H1 (cell line): ENCODE results near the gene DIS3. TPM values are rescaled to one million over a fixed set of nuclear protein-coding genes. Genes with fewer than 3 reads are reported as not detected.

Experiments used
- CTCF ChIA-PET: fragments of 300-600 bp; sonication (Branson Sonifier 250); formaldehyde crosslinking; loops from one replicate; lab custom pipeline; 2021; ENCODE audit not compliant: partially characterized antibody; lab: Charles Lee
- POLR2A ChIA-PET: fragments of 300-600 bp; sonication (Branson Sonifier 250); formaldehyde crosslinking; loops from one replicate; lab custom pipeline; 2021; ENCODE audit warnings: inconsistent platforms; ENCODE audit not compliant: partially characterized antibody; lab: Charles Lee
- DNase-seq, 2 experiments: peaks; one replicate each; pipeline versions ENCODE4 v3.0.0 to v3.0.0-alpha.2; 2010 to 2022; ENCODE audit warnings: low spot score in 2 of 2, low read depth in 1 of 2, mixed read lengths in 1 of 2
- FAIRE-seq: peaks from 2 replicates; lab custom pipeline; 2011; peaks lifted over from hg19 to GRCh38; lab: Jason Lieb, UNC
- H2AFZ ChIP-seq: 2 replicates; pipeline ENCODE4 v1.8.1; 2012; ENCODE audit warnings: low read length, inconsistent platforms
- H2AK5ac ChIP-seq: 2 replicates; pipeline ENCODE4 v1.6.1; 2013; ENCODE audit warnings: low read depth, low read length
- H2BK120ac ChIP-seq: replicated peaks from 2 replicates; pipeline ENCODE3; 2013; ENCODE audit warnings: low read depth, low read length, inconsistent platforms
- H2BK12ac ChIP-seq: 2 replicates; pipeline ENCODE4 v1.6.1; 2013; ENCODE audit warnings: low read depth, low read length
- H2BK15ac ChIP-seq: 2 replicates; pipeline ENCODE4 v1.6.1; 2013; ENCODE audit warnings: low read length
- H2BK20ac ChIP-seq: 2 replicates; pipeline ENCODE4 v1.6.1; 2013; ENCODE audit warnings: low read length
- H2BK5ac ChIP-seq: 2 replicates; pipeline ENCODE4 v1.6.1; 2013; ENCODE audit warnings: low read depth, low read length
- H3K14ac ChIP-seq: 2 replicates; pipeline ENCODE4 v1.6.1; 2013; ENCODE audit warnings: inconsistent platforms; ENCODE audit not compliant: insufficient read length
- H3K18ac ChIP-seq: 2 replicates; pipeline ENCODE4 v1.6.1; 2013; ENCODE audit warnings: low read length; ENCODE audit errors: extremely low read depth
- H3K23ac ChIP-seq: 2 replicates; pipeline ENCODE4 v1.6.1; 2013; ENCODE audit warnings: inconsistent platforms; ENCODE audit not compliant: insufficient read length
- H3K23me2 ChIP-seq: 2 replicates; pipeline ENCODE4 v1.6.1; 2013; ENCODE audit warnings: low read depth, low read length
- H3K27ac ChIP-seq: 2 replicates; pipeline ENCODE4 v1.6.1; 2011; ENCODE audit warnings: low read depth, low read length, inconsistent platforms
- H3K27me3 ChIP-seq, 4 experiments: replicated peaks in 1 of 4; 1 replicate in 1 of 4; 2 replicates in 3 of 4; pipeline versions ENCODE4 v1.6.1 to v1.8.1; 2011 to 2013; ENCODE audit warnings: low read length in 3 of 4, mild to moderate bottlenecking in 3 of 4, inconsistent platforms in 2 of 4, mixed read lengths in 2 of 4, moderate library complexity in 1 of 4; ENCODE audit not compliant: control insufficient read depth in 3 of 4, insufficient read depth in 3 of 4; ENCODE audit errors: extremely low read depth in 1 of 4
- H3K36me3 ChIP-seq, 4 experiments: 2 replicates each; pipeline versions ENCODE4 v1.6.1 to v1.8.1; 2011 to 2013; ENCODE audit warnings: mild to moderate bottlenecking in 4 of 4, low read length in 3 of 4, moderate library complexity in 2 of 4, control low read depth in 1 of 4, inconsistent platforms in 1 of 4; ENCODE audit not compliant: insufficient read depth in 4 of 4, control insufficient read depth in 2 of 4
- H3K4ac ChIP-seq: replicated peaks from 2 replicates; pipeline ENCODE3; 2013; ENCODE audit warnings: low read length, low read depth, mixed read lengths, inconsistent platforms; ENCODE audit not compliant: insufficient read length
- H3K4me1 ChIP-seq, 4 experiments: replicated peaks in 1 of 4; 1 replicate in 1 of 4; 2 replicates in 3 of 4; pipeline versions ENCODE4 v1.6.1 to v1.8.1; 2011 to 2013; ENCODE audit warnings: low read length in 3 of 4, inconsistent platforms in 2 of 4, mixed read lengths in 1 of 4; ENCODE audit not compliant: insufficient read depth in 4 of 4, control insufficient read depth in 3 of 4
- H3K4me2 ChIP-seq, 2 experiments: 2 replicates each; pipeline versions ENCODE4 v1.6.1 to v1.8.1; 2011 to 2013; ENCODE audit warnings: low read depth in 2 of 2, low read length in 2 of 2, control low read depth in 1 of 2, inconsistent platforms in 1 of 2, mild to moderate bottlenecking in 1 of 2; ENCODE audit not compliant: insufficient read depth in 1 of 2
- H3K4me3 ChIP-seq, 4 experiments: fragments of 200-600, 300-600 bp in 1 of 4; sonication (generic), shearing (Covaris generic), sonication (Bioruptor Twin) in 1 of 4; 2 replicates each; pipeline versions ENCODE4 v1.5.1 to v1.8.1; 2011 to 2016; ENCODE audit warnings: low read length in 4 of 4, low read depth in 3 of 4, control low read depth in 2 of 4, inconsistent platforms in 2 of 4, mild to moderate bottlenecking in 2 of 4, mixed read lengths in 1 of 4, moderate library complexity in 1 of 4; ENCODE audit not compliant: insufficient read depth in 2 of 4; ENCODE audit errors: extremely low read depth in 1 of 4
- H3K56ac ChIP-seq: replicated peaks from 2 replicates; pipeline ENCODE3; 2013; ENCODE audit warnings: low read depth, mild to moderate bottlenecking, mixed read lengths, low read length, inconsistent platforms; ENCODE audit not compliant: insufficient read length
- H3K79me1 ChIP-seq: 2 replicates; pipeline ENCODE4 v1.6.1; 2013; ENCODE audit warnings: low read depth, low read length, control low read depth
- H3K79me2 ChIP-seq, 2 experiments: 2 replicates each; pipeline versions ENCODE4 v1.6.1 to v1.8.1; 2012 to 2013; ENCODE audit warnings: low read length in 2 of 2, mild to moderate bottlenecking in 2 of 2, inconsistent platforms in 1 of 2; ENCODE audit not compliant: insufficient read depth in 2 of 2, control insufficient read depth in 1 of 2
- H3K9ac ChIP-seq, 4 experiments: replicated peaks in 1 of 4; 1 replicate in 1 of 4; 2 replicates in 3 of 4; pipeline versions ENCODE4 v1.6.1 to v1.8.1; 2011 to 2013; ENCODE audit warnings: low read depth in 3 of 4, low read length in 3 of 4, control low read depth in 2 of 4, mild to moderate bottlenecking in 2 of 4, moderate library complexity in 2 of 4, inconsistent platforms in 1 of 4; ENCODE audit errors: extremely low read depth in 1 of 4
- H3K9me3 ChIP-seq, 2 experiments: 2 replicates each; pipeline versions ENCODE4 v1.6.1 to v1.8.1; 2012 to 2013; ENCODE audit warnings: mild to moderate bottlenecking in 2 of 2, moderate library complexity in 2 of 2, control low read depth in 1 of 2, inconsistent platforms in 1 of 2, low read depth in 1 of 2, low read length in 1 of 2, mixed read lengths in 1 of 2; ENCODE audit not compliant: insufficient read depth in 2 of 2
- H4K20me1 ChIP-seq, 2 experiments: replicated peaks in 1 of 2; 2 replicates each; pipeline versions ENCODE3 to v1.8.1; 2011 to 2013; ENCODE audit warnings: inconsistent platforms in 2 of 2, low read length in 2 of 2, mild to moderate bottlenecking in 1 of 2; ENCODE audit not compliant: insufficient read depth in 2 of 2, control insufficient read depth in 1 of 2
- H4K5ac ChIP-seq: 2 replicates; pipeline ENCODE4 v1.6.1; 2013; ENCODE audit warnings: low read length, low read depth, mixed read lengths, inconsistent platforms; ENCODE audit not compliant: insufficient read length
- H4K8ac ChIP-seq: 2 replicates; pipeline ENCODE4 v1.8.0; 2013; ENCODE audit warnings: mild to moderate bottlenecking, moderate library complexity, low read length, inconsistent platforms; ENCODE audit not compliant: insufficient read depth; ENCODE audit errors: extremely low read depth
- H4K91ac ChIP-seq: replicated peaks from 2 replicates; pipeline ENCODE3; 2013; ENCODE audit warnings: low read length, mixed read lengths, inconsistent platforms; ENCODE audit not compliant: insufficient read length
- CBX5 ChIP-seq: fragments of 300-800, 300-1000 bp; sonication (generic); IDR thresholded peaks from 2 replicates; pipeline ENCODE4 v1.7.1; 2016; ENCODE audit warnings: antibody characterized with exemption, low read length, low read depth
- CEBPB ChIP-seq: IDR thresholded peaks from 2 replicates; pipeline ENCODE4 v1.6.1; 2012; ENCODE audit warnings: low read depth, low read length
- E2F6 ChIP-seq: IDR thresholded peaks from 2 replicates; pipeline ENCODE4 v1.6.1; 2012; ENCODE audit warnings: inconsistent platforms
- KDM1A ChIP-seq: fragments of 200-600, 300-600 bp; sonication (generic); IDR thresholded peaks from 2 replicates; pipeline ENCODE4 v1.7.1; 2016; ENCODE audit warnings: mild to moderate bottlenecking, low read length, borderline replicate concordance
- MAX ChIP-seq: IDR thresholded peaks from 2 replicates; pipeline ENCODE4 v1.6.1; 2012; ENCODE audit warnings: inconsistent platforms
- RBBP5 ChIP-seq: IDR thresholded peaks from 2 replicates; pipeline ENCODE4 v1.7.1; 2012; ENCODE audit warnings: low read depth, mild to moderate bottlenecking, inconsistent platforms, low read length, moderate library complexity, borderline replicate concordance
- RNF2 ChIP-seq: fragments of 200-900, 300-1000 bp; sonication (generic); IDR thresholded peaks from 2 replicates; pipeline ENCODE4 v1.7.1; 2016; ENCODE audit warnings: borderline replicate concordance, low read depth, mild to moderate bottlenecking, antibody characterized with exemption, low read length; ENCODE audit not compliant: poor library complexity, severe bottlenecking; ENCODE audit errors: missing control alignments
- RXRA ChIP-seq: IDR thresholded peaks from 2 replicates; pipeline ENCODE4 v1.6.1; 2011; ENCODE audit warnings: low read depth, mild to moderate bottlenecking, low read length, moderate library complexity; ENCODE audit not compliant: insufficient read depth
- SP1 ChIP-seq: IDR thresholded peaks from 2 replicates; pipeline ENCODE4 v1.6.1; 2011; ENCODE audit warnings: low read depth, low read length
- SUZ12 ChIP-seq: fragments of 200-600 bp; sonication (generic); IDR thresholded peaks from 2 replicates; pipeline ENCODE4 v1.6.1; 2012; ENCODE audit warnings: mild to moderate bottlenecking, inconsistent platforms, low read length, moderate library complexity, mixed read lengths
- WGBS, 2 experiments: shearing (Covaris generic) in 1 of 2; methylation state at CpG; one replicate each; pipeline versions ENCODE4 v1.1.6 to v1.1.7; 2013 to 2015; ENCODE audit warnings: low lambda C conversion rate in 2 of 2, mixed read lengths in 2 of 2, inconsistent platforms in 1 of 2, low coverage in 1 of 2, missing lambda C conversion rate in 1 of 2; ENCODE audit not compliant: insufficient replicate concordance in 2 of 2, insufficient coverage in 1 of 2, insufficient read length in 1 of 2; ENCODE audit errors: extremely low coverage in 1 of 2, missing lambda C conversion rate in 1 of 2; 5-methylcytosine and 5-hydroxymethylcytosine counted together
- polyA plus RNA-seq, 7 experiments: library from polyadenylated mRNA; depleted of rRNA in 3 of 7; stranded (reverse) in 5 of 7; unstranded in 2 of 7; fragments of >200 nt in 5 of 7; fragments of 200-250 nt in 2 of 7; gene quantifications; 1 replicate in 5 of 7; 2 replicates in 1 of 7; 4 replicates in 1 of 7; pipeline versions ENCODE4 v1.2.1 to v1.2.3, GENCODE V29; 2011 to 2013; ENCODE audit warnings: missing spikeins in 2 of 7, mixed read lengths in 2 of 7
- total RNA-seq: library from RNA; stranded (reverse); fragmentation: NEBNext Ultra II Directional; extraction: Animal tissue kit (Norgen Biotek cat#: 25700); gene quantifications from 2 replicates; pipeline ENCODE4 v1.2.1, GENCODE V29; 2021

Gene DIS3
- total and polyA plus RNA-seq, 2 of the 8 experiments (the other 6 are each of a cell fraction or from before 2014, with no cell fraction given), result 10.8 to 39.9 TPM

- peak overlapping the region; percentile 69 to 97 (median 90) for H3K4me3 ChIP-seq
- H2AFZ ChIP-seq, result peak overlapping the region; percentile 48; the same call in 1 of the 2 replicates
- H4K5ac ChIP-seq, result no peak overlapping the region
- peaks cover 0 to 10% (median 2%) of the 10 kb centered on the region in 4 experiments; a peak in 5 of 8 replicates for H3K36me3 ChIP-seq
- peak overlapping the region; percentile 83; the same call in 1 of the 2 replicates for H3K18ac ChIP-seq
- CTCF ChIA-PET, result no interaction called here
- H2BK5ac ChIP-seq, result peak overlapping the region; percentile 75; the same call in 1 of the 2 replicates
- H3K23me2 ChIP-seq, result peaks cover 10% of the 10 kb centered on the region
- H2BK20ac ChIP-seq, result no peak overlapping the region
- H3K9me3 ChIP-seq, result no peaks in the 10 kb centered on the region
- peak overlapping the region; percentile 74; the same call in 1 of the 2 replicates for H4K8ac ChIP-seq
- H3K56ac ChIP-seq, result no peak overlapping the region
- H2BK120ac ChIP-seq, result no peak overlapping the region
- peak overlapping the region; percentile 76 to 77 for H3K4me2 ChIP-seq
- POLR2A ChIA-PET, result no interaction called here
- H2BK15ac ChIP-seq, result peak overlapping the region; percentile 29; the same call in 1 of the 2 replicates
- H4K91ac ChIP-seq, result no peak overlapping the region
- peaks cover 6% of the 10 kb centered on the region; the same call in 1 of the 2 replicates for H3K79me1 ChIP-seq
- no peak overlapping the region for H2BK12ac ChIP-seq
- FAIRE-seq (no peak), DNase-seq (no peak)
- H3K4ac ChIP-seq, result no peak overlapping the region
- WGBS, 2 experiments, result 10% methylated on average over 40 of the region's 49 CpGs; no CpG with 5 or more reads in 1 of the 2 experiments
- H3K27me3 ChIP-seq, result no peaks in the 10 kb centered on the region
- H3K14ac ChIP-seq, result no peak overlapping the region
- H2AK5ac ChIP-seq, result peak overlapping the region; percentile 56; the same call in 1 of the 2 replicates
- peaks cover 1 to 2% of the 10 kb centered on the region in 2 experiments for H4K20me1 ChIP-seq
- H3K79me2 ChIP-seq, result peaks cover 0 to 72% of the 10 kb centered on the region in 2 experiments; a peak in 3 of 4 replicates
- peak overlapping the region; percentile 77; the same call in 1 of the 2 replicates for H3K27ac ChIP-seq
- peaks cover 0 to 3% (median 0%) of the 10 kb centered on the region in 4 experiments; a peak in 2 of 7 replicates for H3K4me1 ChIP-seq
- H3K23ac ChIP-seq, result no peak overlapping the region
- peak overlapping the region; percentile 55 to 82 (median 72) for H3K9ac ChIP-seq
- TF ChIP-seq KDM1A (no peak), CEBPB (no peak), MAX (peak; percentile 58), CBX5 (no peak), SUZ12 (no peak), RNF2 (no peak), RBBP5 (peak; percentile 27; the same call in 1 of the 2 replicates), E2F6 (peak; percentile 32; the same call in 1 of the 2 replicates), RXRA (no peak), SP1 (no peak)
Measured at GRCh38 chr13:72726726-72727416, 54.8 kb downstream of the DIS3 start.
